Stimulated activated CD8-positive, alpha-beta memory T cell treated with anti-CD3 and anti-CD28 coated beads, Interleukin-4, amount 100 ng/mL, for 24 hours (primary cell): ENCODE data around the gene MYO1H.

Experiments used
- DNase-seq: peaks from one replicate; pipeline ENCODE4 v3.0.0-alpha.2; 2020; ENCODE audit warnings: low read depth

MYO1H gene

GRCh38 chr12:109493090-109493489 is 145.4 kb downstream of the MYO1H start:
- DNase-seq = no peak

GRCh38 chr12:109493938-109494337 is 146.2 kb downstream of the MYO1H start:
- DNase-seq = no peak

GRCh38 chr12:109494348-109494881 is 146.7 kb downstream of the MYO1H start:
- DNase-seq = no peak

- no peak for DNase-seq
These were observed 147.3 kb downstream of the MYO1H start for GRCh38 chr12:109495012-109495411.

- no peak for DNase-seq
These were observed 148.6 kb downstream of the MYO1H start for GRCh38 chr12:109496306-109496705.

- no peak for DNase-seq
These were observed 150.0 kb downstream of the MYO1H start for GRCh38 chr12:109497675-109498074.
